ENCODE results near the gene DLG2. TPM values are rescaled to one million over a fixed set of nuclear protein-coding genes. Genes with fewer than 3 reads are reported as not detected.

Gene DLG2
- total and polyA plus RNA-seq, 9 of the 15 experiments (the other 6 are each of a cell fraction or from before 2014, with no cell fraction given): 0.52 to 1.6 (median 0.95) TPM

- TF ChIP-seq, protein P1, sequence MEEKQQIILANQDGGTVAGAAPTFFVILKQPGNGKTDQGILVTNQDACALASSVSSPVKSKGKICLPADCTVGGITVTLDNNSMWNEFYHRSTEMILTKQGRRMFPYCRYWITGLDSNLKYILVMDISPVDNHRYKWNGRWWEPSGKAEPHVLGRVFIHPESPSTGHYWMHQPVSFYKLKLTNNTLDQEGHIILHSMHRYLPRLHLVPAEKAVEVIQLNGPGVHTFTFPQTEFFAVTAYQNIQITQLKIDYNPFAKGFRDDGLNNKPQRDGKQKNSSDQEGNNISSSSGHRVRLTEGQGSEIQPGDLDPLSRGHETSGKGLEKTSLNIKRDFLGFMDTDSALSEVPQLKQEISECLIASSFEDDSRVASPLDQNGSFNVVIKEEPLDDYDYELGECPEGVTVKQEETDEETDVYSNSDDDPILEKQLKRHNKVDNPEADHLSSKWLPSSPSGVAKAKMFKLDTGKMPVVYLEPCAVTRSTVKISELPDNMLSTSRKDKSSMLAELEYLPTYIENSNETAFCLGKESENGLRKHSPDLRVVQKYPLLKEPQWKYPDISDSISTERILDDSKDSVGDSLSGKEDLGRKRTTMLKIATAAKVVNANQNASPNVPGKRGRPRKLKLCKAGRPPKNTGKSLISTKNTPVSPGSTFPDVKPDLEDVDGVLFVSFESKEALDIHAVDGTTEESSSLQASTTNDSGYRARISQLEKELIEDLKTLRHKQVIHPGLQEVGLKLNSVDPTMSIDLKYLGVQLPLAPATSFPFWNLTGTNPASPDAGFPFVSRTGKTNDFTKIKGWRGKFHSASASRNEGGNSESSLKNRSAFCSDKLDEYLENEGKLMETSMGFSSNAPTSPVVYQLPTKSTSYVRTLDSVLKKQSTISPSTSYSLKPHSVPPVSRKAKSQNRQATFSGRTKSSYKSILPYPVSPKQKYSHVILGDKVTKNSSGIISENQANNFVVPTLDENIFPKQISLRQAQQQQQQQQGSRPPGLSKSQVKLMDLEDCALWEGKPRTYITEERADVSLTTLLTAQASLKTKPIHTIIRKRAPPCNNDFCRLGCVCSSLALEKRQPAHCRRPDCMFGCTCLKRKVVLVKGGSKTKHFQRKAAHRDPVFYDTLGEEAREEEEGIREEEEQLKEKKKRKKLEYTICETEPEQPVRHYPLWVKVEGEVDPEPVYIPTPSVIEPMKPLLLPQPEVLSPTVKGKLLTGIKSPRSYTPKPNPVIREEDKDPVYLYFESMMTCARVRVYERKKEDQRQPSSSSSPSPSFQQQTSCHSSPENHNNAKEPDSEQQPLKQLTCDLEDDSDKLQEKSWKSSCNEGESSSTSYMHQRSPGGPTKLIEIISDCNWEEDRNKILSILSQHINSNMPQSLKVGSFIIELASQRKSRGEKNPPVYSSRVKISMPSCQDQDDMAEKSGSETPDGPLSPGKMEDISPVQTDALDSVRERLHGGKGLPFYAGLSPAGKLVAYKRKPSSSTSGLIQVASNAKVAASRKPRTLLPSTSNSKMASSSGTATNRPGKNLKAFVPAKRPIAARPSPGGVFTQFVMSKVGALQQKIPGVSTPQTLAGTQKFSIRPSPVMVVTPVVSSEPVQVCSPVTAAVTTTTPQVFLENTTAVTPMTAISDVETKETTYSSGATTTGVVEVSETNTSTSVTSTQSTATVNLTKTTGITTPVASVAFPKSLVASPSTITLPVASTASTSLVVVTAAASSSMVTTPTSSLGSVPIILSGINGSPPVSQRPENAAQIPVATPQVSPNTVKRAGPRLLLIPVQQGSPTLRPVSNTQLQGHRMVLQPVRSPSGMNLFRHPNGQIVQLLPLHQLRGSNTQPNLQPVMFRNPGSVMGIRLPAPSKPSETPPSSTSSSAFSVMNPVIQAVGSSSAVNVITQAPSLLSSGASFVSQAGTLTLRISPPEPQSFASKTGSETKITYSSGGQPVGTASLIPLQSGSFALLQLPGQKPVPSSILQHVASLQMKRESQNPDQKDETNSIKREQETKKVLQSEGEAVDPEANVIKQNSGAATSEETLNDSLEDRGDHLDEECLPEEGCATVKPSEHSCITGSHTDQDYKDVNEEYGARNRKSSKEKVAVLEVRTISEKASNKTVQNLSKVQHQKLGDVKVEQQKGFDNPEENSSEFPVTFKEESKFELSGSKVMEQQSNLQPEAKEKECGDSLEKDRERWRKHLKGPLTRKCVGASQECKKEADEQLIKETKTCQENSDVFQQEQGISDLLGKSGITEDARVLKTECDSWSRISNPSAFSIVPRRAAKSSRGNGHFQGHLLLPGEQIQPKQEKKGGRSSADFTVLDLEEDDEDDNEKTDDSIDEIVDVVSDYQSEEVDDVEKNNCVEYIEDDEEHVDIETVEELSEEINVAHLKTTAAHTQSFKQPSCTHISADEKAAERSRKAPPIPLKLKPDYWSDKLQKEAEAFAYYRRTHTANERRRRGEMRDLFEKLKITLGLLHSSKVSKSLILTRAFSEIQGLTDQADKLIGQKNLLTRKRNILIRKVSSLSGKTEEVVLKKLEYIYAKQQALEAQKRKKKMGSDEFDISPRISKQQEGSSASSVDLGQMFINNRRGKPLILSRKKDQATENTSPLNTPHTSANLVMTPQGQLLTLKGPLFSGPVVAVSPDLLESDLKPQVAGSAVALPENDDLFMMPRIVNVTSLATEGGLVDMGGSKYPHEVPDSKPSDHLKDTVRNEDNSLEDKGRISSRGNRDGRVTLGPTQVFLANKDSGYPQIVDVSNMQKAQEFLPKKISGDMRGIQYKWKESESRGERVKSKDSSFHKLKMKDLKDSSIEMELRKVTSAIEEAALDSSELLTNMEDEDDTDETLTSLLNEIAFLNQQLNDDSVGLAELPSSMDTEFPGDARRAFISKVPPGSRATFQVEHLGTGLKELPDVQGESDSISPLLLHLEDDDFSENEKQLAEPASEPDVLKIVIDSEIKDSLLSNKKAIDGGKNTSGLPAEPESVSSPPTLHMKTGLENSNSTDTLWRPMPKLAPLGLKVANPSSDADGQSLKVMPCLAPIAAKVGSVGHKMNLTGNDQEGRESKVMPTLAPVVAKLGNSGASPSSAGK (IDR thresholded peaks at IDR 0.05): no peak
- no peak for TF ChIP-seq TCF3 (CRISPR knock-in tag; IDR thresholded peaks at IDR 0.05)
- no peak for TF ChIP-seq THRB (CRISPR knock-in tag; conservative IDR thresholded peaks at IDR 0.05)
- TF ChIP-seq NCOR1 (IDR thresholded peaks at IDR 0.05): no peak
- TF ChIP-seq SLC30A9 (CRISPR knock-in tag; IDR thresholded peaks at IDR 0.05): no peak
- TF ChIP-seq ZNF436 (CRISPR knock-in tag; IDR thresholded peaks at IDR 0.05): no peak
- TF ChIP-seq ARHGAP35 (IDR thresholded peaks at IDR 0.05; ENCODE audit: partially characterized antibody): no peak
- no peak for TF ChIP-seq PHF21A (IDR thresholded peaks at IDR 0.05; ENCODE audit: borderline replicate concordance, low read depth)
- TF ChIP-seq HCFC1 (IDR thresholded peaks at IDR 0.05; ENCODE audit: low read depth, low read length): no peak
- TF ChIP-seq SAP30 (IDR thresholded peaks at IDR 0.05; ENCODE audit: borderline replicate concordance, insufficient read depth, low read depth, low read length, poor library complexity, severe bottlenecking): no peak
Observed at GRCh38 chr11:84825106-84825660, 802.0 kb downstream of the DLG2 start (continued).

All from K562 (cell line).